ENCODE results near the gene CLCN7. TPM values are rescaled to one million over a fixed set of nuclear protein-coding genes. Genes with fewer than 3 reads are reported as not detected.

CLCN7 gene
- total RNA-seq, 1 experiment from 2014 or later: 127 TPM

DNA sequence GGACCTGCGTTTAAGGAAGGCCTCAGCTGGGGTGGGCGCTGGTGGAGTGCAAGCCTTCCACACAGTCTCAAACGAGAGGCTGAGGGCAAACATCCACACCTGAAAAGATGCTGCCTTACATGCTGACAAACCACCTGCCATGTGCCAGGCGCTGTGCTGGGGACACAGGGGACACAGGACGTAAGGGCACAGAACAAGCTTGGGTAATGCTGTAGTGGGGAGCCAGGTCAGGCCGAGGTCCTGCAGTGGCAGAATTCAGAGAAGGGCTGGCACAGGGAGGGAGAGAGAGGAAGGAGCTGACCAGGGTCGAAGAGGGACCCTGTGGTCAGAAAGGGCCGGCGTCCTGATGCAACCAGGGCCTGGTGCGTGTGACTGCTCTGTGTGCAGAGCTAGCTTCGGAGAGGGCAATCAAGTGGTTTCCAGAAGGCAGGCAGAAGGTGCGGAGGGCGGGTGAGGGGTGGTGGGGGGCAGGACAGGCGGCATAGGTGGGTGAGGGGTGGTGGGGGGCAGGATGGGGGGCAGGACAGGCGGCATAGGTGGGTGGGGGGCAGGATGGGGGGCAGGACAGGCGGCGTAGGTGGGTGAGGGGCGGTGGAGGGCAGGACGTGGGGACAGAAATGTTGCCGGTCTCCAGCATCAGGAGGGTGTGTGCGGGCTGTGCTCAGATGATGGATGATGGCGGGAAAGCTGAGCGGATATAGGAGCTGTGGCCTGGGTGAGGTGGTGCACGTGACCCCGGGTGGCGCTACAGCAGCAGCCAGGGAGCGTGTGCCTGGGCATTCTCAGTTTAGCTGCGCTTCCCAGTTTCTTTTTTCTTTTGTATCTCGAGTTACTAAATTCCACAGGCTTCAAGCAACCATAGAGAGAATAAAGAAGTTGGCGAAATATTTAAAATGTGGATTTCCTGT is 37.1 kb upstream of the CLCN7 start:
- CTCF ChIA-PET: interaction anchor here (0.5 to 1.2 kb wide), 2 partner anchors 18 to 316 kb away, joined by 3 read pairs; no protein-coding TSS in a partner anchor
- BruUV-seq (replicated peaks): no TSS peak
- H3K36me3 ChIP-seq (ENCODE audit: control insufficient read depth, insufficient read depth, low read length): no peaks in the 10 kb centered on the region

GRCh38 chr16:1510941-1511351 is 36.1 kb upstream of the CLCN7 start:
- peaks cover 39% of the 10 kb centered on the region for H3K36me3 Mint-ChIP-seq (ENCODE audit: insufficient read depth, unreplicated experiment)
- Histone ChIP-seq H3K36me3 (ENCODE audit: control insufficient read depth, insufficient read depth, low read length) (no peaks in the 10 kb centered on the region), H3K27me3 (replicated peaks; ENCODE audit: control insufficient read depth, insufficient read depth, low read length) (no peaks in the 10 kb centered on the region), H3K9me3 (peaks cover 3% of the 10 kb centered on the region; the same call in 1 of the 2 replicates), H3K4me1 (no peaks in the 10 kb centered on the region), H3K4me3 (ENCODE audit: low read depth, low read length) (no peak overlapping the region)
- peaks cover 10% of the 10 kb centered on the region for H3K9me3 Mint-ChIP-seq (ENCODE audit: unreplicated experiment)
- intact Hi-C loops (cut with micrococcal nuclease; ENCODE audit: unreplicated experiment): no loop called here
- no TSS peak for BruUV-seq (replicated peaks)
- ChIA-PET POLR2A (no interaction called here), CTCF (no interaction called here)
- no peak for TF ChIP-seq CTCF (IDR thresholded peaks at IDR 0.05; ENCODE audit: insufficient read depth in 1 of 2, low read depth in 1 of 2, low read length in 1 of 2, severe bottlenecking in 1 of 2, unreplicated experiment in 1 of 2)
- H3K4me1 Mint-ChIP-seq (ENCODE audit: low read depth, unreplicated experiment): no peaks in the 10 kb centered on the region
- no peak for DNase-seq
- H3K4me3 Mint-ChIP-seq (ENCODE audit: unreplicated experiment): no peak overlapping the region
- H3K27me3 Mint-ChIP-seq (ENCODE audit: insufficient read depth, unreplicated experiment): no peaks in the 10 kb centered on the region
- H3K27ac Mint-ChIP-seq (ENCODE audit: unreplicated experiment): no peak overlapping the region

More for the DNA sequence above, 37.1 kb upstream of the CLCN7 start:
- Histone ChIP-seq H3K27me3 (replicated peaks; ENCODE audit: control insufficient read depth, insufficient read depth, low read length) (no peaks in the 10 kb centered on the region), H3K9me3 (peaks cover 3% of the 10 kb centered on the region; the same call in 1 of the 2 replicates), H3K4me1 (no peaks in the 10 kb centered on the region), H3K4me3 (ENCODE audit: low read depth, low read length) (no peak overlapping the region)
- DNase-seq: no peak
- H3K36me3 Mint-ChIP-seq (ENCODE audit: insufficient read depth, unreplicated experiment): peaks cover 39% of the 10 kb centered on the region
- peaks cover 10% of the 10 kb centered on the region for H3K9me3 Mint-ChIP-seq (ENCODE audit: unreplicated experiment)
- no peak for TF ChIP-seq CTCF (IDR thresholded peaks at IDR 0.05; ENCODE audit: insufficient read depth in 1 of 2, low read depth in 1 of 2, low read length in 1 of 2, severe bottlenecking in 1 of 2, unreplicated experiment in 1 of 2)
- intact Hi-C loops (cut with micrococcal nuclease; ENCODE audit: unreplicated experiment): no loop called here
- POLR2A ChIA-PET: no interaction called here
- no peak overlapping the region for H3K27ac Mint-ChIP-seq (ENCODE audit: unreplicated experiment)
- H3K4me3 Mint-ChIP-seq (ENCODE audit: unreplicated experiment): no peak overlapping the region
- no peaks in the 10 kb centered on the region for H3K27me3 Mint-ChIP-seq (ENCODE audit: insufficient read depth, unreplicated experiment)
- H3K4me1 Mint-ChIP-seq (ENCODE audit: low read depth, unreplicated experiment): no peaks in the 10 kb centered on the region

- peaks cover 9% of the 10 kb centered on the region for H3K9me3 Mint-ChIP-seq (ENCODE audit: unreplicated experiment)
- no TSS peak for BruUV-seq (replicated peaks)
- Histone ChIP-seq H3K36me3 (ENCODE audit: control insufficient read depth, insufficient read depth, low read length) (peaks cover 3% of the 10 kb centered on the region), H3K4me3 (ENCODE audit: low read depth, low read length) (no peak overlapping the region), H3K27me3 (replicated peaks; ENCODE audit: control insufficient read depth, insufficient read depth, low read length) (no peaks in the 10 kb centered on the region), H3K9me3 (peaks cover 3% of the 10 kb centered on the region; the same call in 1 of the 2 replicates), H3K4me1 (no peaks in the 10 kb centered on the region)
- no peak for DNase-seq
- H3K36me3 Mint-ChIP-seq (ENCODE audit: insufficient read depth, unreplicated experiment): peaks cover 39% of the 10 kb centered on the region
- no peak overlapping the region for H3K4me3 Mint-ChIP-seq (ENCODE audit: unreplicated experiment)
- ChIA-PET POLR2A (no interaction called here), CTCF (no interaction called here)
- H3K27me3 Mint-ChIP-seq (ENCODE audit: insufficient read depth, unreplicated experiment): no peaks in the 10 kb centered on the region
- TF ChIP-seq CTCF (IDR thresholded peaks at IDR 0.05; ENCODE audit: insufficient read depth in 1 of 2, low read depth in 1 of 2, low read length in 1 of 2, severe bottlenecking in 1 of 2, unreplicated experiment in 1 of 2): no peak
- H3K27ac Mint-ChIP-seq (ENCODE audit: unreplicated experiment): no peak overlapping the region
- intact Hi-C loops (cut with micrococcal nuclease; ENCODE audit: unreplicated experiment): no loop called here
- H3K4me1 Mint-ChIP-seq (ENCODE audit: low read depth, unreplicated experiment): no peaks in the 10 kb centered on the region
Measured at GRCh38 chr16:1510272-1510671, 35.4 kb upstream of the CLCN7 start.
